AG04450 (cell line): Measurements from ENCODE around the gene CNMD. TPM values are rescaled to one million over a fixed set of nuclear protein-coding genes. Genes with fewer than 3 reads are reported as not detected.

Experiments used
- CTCF ChIA-PET: fragments of 300-600, 350-600 bp; formaldehyde crosslinking; extraction: SDS; loops from one replicate; lab custom pipeline; 2022; ENCODE audit warnings: antibody characterized with exemption, inconsistent platforms; lab: Charles Lee
- POLR2A ChIA-PET: fragments of 350-600 bp; formaldehyde crosslinking; extraction: SDS; loops from one replicate; lab custom pipeline; 2021; ENCODE audit warnings: antibody characterized with exemption, inconsistent platforms; lab: Yijun Ruan, JAX
- DNase-seq: peaks from one replicate; pipeline ENCODE4 v3.0.0-alpha.2; 2011; ENCODE audit warnings: low read depth, low spot score
- H3K27ac ChIP-seq: one replicate; pipeline ENCODE4 v1.5.1; 2012; ENCODE audit warnings: low read depth, low read length, control low read depth
- H3K27me3 ChIP-seq: one replicate; pipeline ENCODE4 v1.6.0; 2012; ENCODE audit warnings: low read length; ENCODE audit not compliant: control insufficient read depth, insufficient read depth
- H3K4me3 ChIP-seq: 2 replicates; pipeline ENCODE4 v1.5.1; 2011; ENCODE audit warnings: mild to moderate bottlenecking, low read depth, low read length, control low read depth
- H3K9me3 ChIP-seq: 2 replicates; pipeline ENCODE4 v1.5.1; 2012; ENCODE audit warnings: low read length; ENCODE audit not compliant: control insufficient read depth, insufficient read depth
- CTCF ChIP-seq: IDR thresholded peaks from 2 replicates; pipeline ENCODE4 v1.5.1; 2011; ENCODE audit warnings: low read depth, low read length, control low read depth, inconsistent platforms
- polyA minus RNA-seq: library from RNA; depleted of rRNA, polyadenylated mRNA; stranded (reverse); fragments of >200 nt; gene quantifications from 2 replicates; pipeline ENCODE4 v1.2.3, GENCODE V29; 2011; rRNA and poly(A)+ RNA removed
- polyA plus RNA-seq: library from polyadenylated mRNA; depleted of rRNA; stranded (reverse); fragments of >200 nt; gene quantifications from 2 replicates; pipeline ENCODE4 v1.2.3, GENCODE V29; 2011; rRNA removed

CNMD gene
- polyA plus RNA-seq = not detected in 2 replicates
- not detected in 2 replicates for polyA minus RNA-seq

- H3K27ac ChIP-seq = no peak within 1 kb of the TSS
- CTCF ChIA-PET = interaction anchor here (0.7 to 1.5 kb wide), 4 partner anchors 27 to 74 kb away, joined by 3 to 6 read pairs (median 4); no protein-coding TSS in a partner anchor
- DNase-seq = no peak
- no peak for TF ChIP-seq CTCF
- H3K27me3 ChIP-seq = peaks cover 31% of the 10 kb centered on the region
- H3K4me3 ChIP-seq = peak within 1 kb of the TSS; percentile 20; the same call in 1 of the 2 replicates
- H3K9me3 ChIP-seq = no peaks in the 10 kb centered on the region; the same call in 1 of the 2 replicates
- POLR2A ChIA-PET = no interaction called here
Measured at GRCh38 chr13:52739468-52740071, at the start of gene CNMD. Gene CNMD (minus strand): TSS chr13:52739820. CDS start chr13:52739701, 119 bp downstream.

- H3K4me3 ChIP-seq = no peak overlapping the region
- peaks cover 3% of the 10 kb centered on the region for H3K27me3 ChIP-seq
- no peak for TF ChIP-seq CTCF
- DNase-seq = no peak
- ChIA-PET CTCF (no interaction called here), POLR2A (no interaction called here)
- no peak overlapping the region for H3K27ac ChIP-seq
- H3K9me3 ChIP-seq = no peaks in the 10 kb centered on the region
Measured at GRCh38 chr13:52788011-52788410, 48.4 kb upstream of the CNMD start.

GRCh38 chr13:52787235-52787634 lies 47.6 kb upstream of the CNMD start:
- ChIA-PET POLR2A (no interaction called here), CTCF (no interaction called here)
- no peak overlapping the region for H3K27ac ChIP-seq
- H3K4me3 ChIP-seq = no peak overlapping the region
- no peak for TF ChIP-seq CTCF
- peaks cover 3% of the 10 kb centered on the region for H3K27me3 ChIP-seq
- DNase-seq = no peak
- no peaks in the 10 kb centered on the region for H3K9me3 ChIP-seq

GRCh38 chr13:52786766-52787165 lies 47.1 kb upstream of the CNMD start:
- no peak for DNase-seq
- H3K27me3 ChIP-seq = peaks cover 3% of the 10 kb centered on the region
- H3K27ac ChIP-seq = no peak overlapping the region
- H3K9me3 ChIP-seq = no peaks in the 10 kb centered on the region
- CTCF ChIA-PET = no interaction called here
- no peak overlapping the region for H3K4me3 ChIP-seq
- POLR2A ChIA-PET = no interaction called here
- TF ChIP-seq CTCF = no peak

- ChIA-PET CTCF (no interaction called here), POLR2A (no interaction called here)
- Histone ChIP-seq H3K27ac (no peak overlapping the region), H3K4me3 (no peak overlapping the region), H3K27me3 (peaks cover 3% of the 10 kb centered on the region), H3K9me3 (no peaks in the 10 kb centered on the region)
- no peak for DNase-seq
- TF ChIP-seq CTCF = no peak
Measured at GRCh38 chr13:52785739-52786138, 46.1 kb upstream of the CNMD start.
